Breast epithelium (tissue), 3 donors: ENCODE data around the gene FBXO46.

ENCODE experiments used
- CTCF ChIP-seq, 3 donors: fragments of 450-650 bp; IDR thresholded peaks; one replicate each; pipeline ENCODE4 v1.5.1; 2016 to 2017; ENCODE audit warnings: antibody characterized with exemption in 3 of 3, mild to moderate bottlenecking in 3 of 3, moderate library complexity in 3 of 3
- POLR2A ChIP-seq: fragments of 450-650 bp; IDR thresholded peaks from one replicate; pipeline ENCODE4 v1.6.1; 2016; ENCODE audit warnings: antibody characterized with exemption, mild to moderate bottlenecking, moderate library complexity
- POLR2AphosphoS5 ChIP-seq, 3 donors: sonication (generic); formaldehyde crosslinking; IDR thresholded peaks; one replicate each; pipeline ENCODE4 v1.6.1; 2017; ENCODE audit warnings: antibody characterized with exemption in 3 of 3

DNA sequence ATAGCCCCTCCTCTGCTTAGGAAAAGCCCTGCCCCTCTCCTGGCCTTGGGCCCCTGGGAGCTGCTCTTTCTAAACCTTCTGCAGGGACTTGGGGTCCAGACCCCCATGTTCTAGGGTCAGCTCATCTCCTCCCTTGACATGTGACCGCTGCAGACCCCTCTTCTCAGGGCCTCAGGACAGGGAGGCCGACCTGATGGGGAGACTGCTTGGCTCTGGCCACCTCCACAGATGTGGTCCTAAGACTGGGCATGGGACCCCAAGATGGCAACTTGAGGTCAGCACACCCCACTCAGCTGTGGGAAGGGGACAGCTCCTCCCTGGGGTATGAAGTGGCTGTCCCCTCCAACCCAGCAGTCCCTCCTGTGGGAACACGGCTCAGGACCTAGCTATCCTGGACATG is 42.2 kb upstream of the FBXO46 start:
- TF ChIP-seq POLR2AphosphoS5 (IDR thresholded peaks at IDR 0.05), result no peak
- no peak for TF ChIP-seq CTCF (IDR thresholded peaks at IDR 0.05)
- TF ChIP-seq POLR2A, result no peak
